GM12878 (cell line): ENCODE results near the gene ARPC1A.

ENCODE experiments used
- ATF3 ChIP-seq: IDR thresholded peaks from 2 replicates; pipeline ENCODE4 v1.6.1; 2011; ENCODE audit warnings: low read depth, mild to moderate bottlenecking, low read length, moderate library complexity, borderline replicate concordance; ENCODE audit errors: extremely low read depth
- BCLAF1 ChIP-seq: fragments of 450-650 bp; IDR thresholded peaks from 2 replicates; pipeline ENCODE4 v1.6.1; 2017; ENCODE audit warnings: antibody characterized with exemption, mild to moderate bottlenecking, moderate library complexity
- CTCF ChIP-seq, 3 experiments: IDR thresholded peaks in 2 of 3; conservative IDR thresholded peaks in 1 of 3; 2 replicates each; pipeline ENCODE4 v1.5.1; 2011; ENCODE audit warnings: low read depth in 3 of 3, low read length in 3 of 3, mild to moderate bottlenecking in 3 of 3, control low read depth in 2 of 3, moderate library complexity in 2 of 3, inconsistent platforms in 1 of 3, mixed read lengths in 1 of 3; ENCODE audit not compliant: control insufficient read depth in 2 of 3, insufficient read depth in 1 of 3; ENCODE audit errors: extremely low read depth in 1 of 3
- EP300 ChIP-seq, 2 experiments: fragments of 150-350 bp in 1 of 2; IDR thresholded peaks; 2 replicates each; pipeline ENCODE4 v1.6.1; 2011 to 2012; ENCODE audit warnings: low read depth in 2 of 2, low read length in 2 of 2, borderline replicate concordance in 1 of 2, improper control_type of control experiment in 1 of 2, inconsistent platforms in 1 of 2; ENCODE audit not compliant: control insufficient read depth in 1 of 2
- JUNB ChIP-seq: IDR thresholded peaks from 2 replicates; pipeline ENCODE4 v1.6.1; 2016; ENCODE audit warnings: antibody characterized with exemption, mild to moderate bottlenecking
- NRF1 ChIP-seq: conservative IDR thresholded peaks from 2 replicates; pipeline ENCODE4 v1.6.1; 2011; ENCODE audit warnings: mild to moderate bottlenecking, low read depth, low read length, improper control_type of control experiment
- POLR2AphosphoS5 ChIP-seq: IDR thresholded peaks from 2 replicates; pipeline ENCODE4 v1.6.1; 2011; ENCODE audit warnings: mild to moderate bottlenecking, low read length, inconsistent platforms
- RFX5 ChIP-seq: IDR thresholded peaks from 2 replicates; pipeline ENCODE4 v1.6.1; 2011; ENCODE audit warnings: low read depth, low read length, improper control_type of control experiment
- SIN3A ChIP-seq: IDR thresholded peaks from 2 replicates; pipeline ENCODE4 v1.6.1; 2012; ENCODE audit warnings: low read depth, low read length, improper control_type of control experiment
- SMAD5 ChIP-seq: IDR thresholded peaks from 2 replicates; pipeline ENCODE4 v1.6.1; 2016; ENCODE audit warnings: antibody characterized with exemption, low read depth
- SRF ChIP-seq, 2 experiments: IDR thresholded peaks; 2 replicates each; pipeline ENCODE4 v1.6.1; 2011; ENCODE audit warnings: low read depth in 2 of 2, low read length in 2 of 2, mild to moderate bottlenecking in 1 of 2, moderate library complexity in 1 of 2

- TF ChIP-seq CTCF (IDR thresholded peaks at IDR 0.05 in 2 of 3, conservative IDR thresholded peaks at IDR 0.05 in 1 of 3; ENCODE audit: control insufficient read depth in 2 of 3, extremely low read depth in 1 of 3, insufficient read depth in 1 of 3, low read depth in 3 of 3, low read length in 3 of 3): no peak
- TF ChIP-seq POLR2AphosphoS5: no peak
- TF ChIP-seq NRF1: no peak
- no peak for TF ChIP-seq JUNB
- no peak for TF ChIP-seq EP300 (IDR thresholded peaks at IDR 0.05; ENCODE audit: borderline replicate concordance in 1 of 2, control insufficient read depth in 1 of 2, low read depth in 2 of 2, low read length in 2 of 2)
- no peak for TF ChIP-seq SIN3A
- TF ChIP-seq RFX5: no peak
- TF ChIP-seq SMAD5: no peak
- no peak for TF ChIP-seq SRF (IDR thresholded peaks at IDR 0.05; ENCODE audit: low read depth in 2 of 2, low read length in 2 of 2)
- no peak for TF ChIP-seq BCLAF1
- no peak for TF ChIP-seq ATF3
Measured at GRCh38 chr7:99287779-99288534, 37.7 kb upstream of the ARPC1A start.
